NT2/D1 (cell line): ENCODE measurements around the gene CA12.
"Not testable (repeated sequence)": the region's sequence is repeated elsewhere in the genome, so short reads cannot be mapped to it uniquely, and the experiment has no call there.

Experiments
- DNase-seq: peaks from one replicate; pipeline ENCODE4 v3.0.0-alpha.2; 2011; ENCODE audit warnings: low read depth, low spot score
- H3K27me3 ChIP-seq: 2 replicates; pipeline ENCODE4 v1.6.0; 2011; ENCODE audit warnings: mild to moderate bottlenecking; ENCODE audit not compliant: insufficient read length, insufficient read depth
- H3K36me3 ChIP-seq: 2 replicates; pipeline ENCODE4 v1.6.1; 2011; ENCODE audit warnings: mild to moderate bottlenecking, low read length, mixed read lengths; ENCODE audit not compliant: insufficient read depth, insufficient read length
- H3K4me1 ChIP-seq: 2 replicates; pipeline ENCODE4 v1.5.1; 2011; ENCODE audit not compliant: insufficient read depth, insufficient read length
- H3K4me3 ChIP-seq: 2 replicates; pipeline ENCODE4 v1.5.1; 2011; ENCODE audit warnings: low read depth; ENCODE audit not compliant: insufficient read length
- H3K9ac ChIP-seq: 2 replicates; pipeline ENCODE4 v1.6.0; 2011; ENCODE audit warnings: low read depth; ENCODE audit not compliant: insufficient read length
- H3K9me3 ChIP-seq: 2 replicates; pipeline ENCODE4 v1.5.1; 2011; ENCODE audit warnings: mild to moderate bottlenecking, low read length; ENCODE audit not compliant: insufficient read depth
- SUZ12 ChIP-seq: IDR thresholded peaks from 2 replicates; pipeline ENCODE4 v1.6.1; 2011; ENCODE audit not compliant: insufficient read length, insufficient read depth; ENCODE audit errors: extremely low read depth
- YY1 ChIP-seq: IDR thresholded peaks from 2 replicates; pipeline ENCODE4 v1.6.1; 2011; ENCODE audit not compliant: insufficient read length, insufficient read depth
- ZNF274 ChIP-seq: IDR thresholded peaks from 2 replicates; pipeline ENCODE4 v1.6.1; 2011; ENCODE audit warnings: mild to moderate bottlenecking, low read depth, low read length

Gene CA12

GRCh38 chr15:63323798-63324563 lies 57.7 kb downstream of the CA12 start:
- H3K9me3 ChIP-seq: no peaks in the 10 kb centered on the region
- DNase-seq: no peak
- no peaks in the 10 kb centered on the region for H3K27me3 ChIP-seq
- no peak for TF ChIP-seq SUZ12
- TF ChIP-seq YY1: no peak
- no peak for TF ChIP-seq ZNF274
- H3K36me3 ChIP-seq: no peaks in the 10 kb centered on the region
- H3K9ac ChIP-seq: no peak overlapping the region
- H3K4me3 ChIP-seq: no peak overlapping the region
- H3K4me1 ChIP-seq: no peaks in the 10 kb centered on the region

- no peak for DNase-seq
- H3K4me3 ChIP-seq: no peak overlapping the region
- no peaks in the 10 kb centered on the region for H3K27me3 ChIP-seq
- H3K36me3 ChIP-seq: no peaks in the 10 kb centered on the region
- H3K4me1 ChIP-seq: no peaks in the 10 kb centered on the region
- no peak overlapping the region for H3K9ac ChIP-seq
- no peaks in the 10 kb centered on the region for H3K9me3 ChIP-seq
- TF ChIP-seq ZNF274: no peak
- TF ChIP-seq YY1: no peak
- TF ChIP-seq SUZ12: no peak
Observed at GRCh38 chr15:63322541-63322940, 59.1 kb downstream of the CA12 start.

- no peak for TF ChIP-seq ZNF274
- TF ChIP-seq SUZ12: no peak
- TF ChIP-seq YY1: no peak
- H3K4me1 ChIP-seq: no peaks in the 10 kb centered on the region
- no peaks in the 10 kb centered on the region for H3K27me3 ChIP-seq
- no peaks in the 10 kb centered on the region for H3K36me3 ChIP-seq
- H3K9ac ChIP-seq: no peak overlapping the region
- DNase-seq: no peak
- H3K9me3 ChIP-seq: no peaks in the 10 kb centered on the region
- no peak overlapping the region for H3K4me3 ChIP-seq
Observed at GRCh38 chr15:63321462-63321861, 60.2 kb downstream of the CA12 start.

- not testable (repeated sequence) for DNase-seq, H3K9ac ChIP-seq, H3K9me3 ChIP-seq, H3K36me3 ChIP-seq, H3K27me3 ChIP-seq, H3K4me1 ChIP-seq, H3K4me3 ChIP-seq
Observed at GRCh38 chr15:63320981-63321380, 60.7 kb downstream of the CA12 start.

- not testable (repeated sequence) for H3K9me3 ChIP-seq, H3K4me3 ChIP-seq, H3K4me1 ChIP-seq, H3K27me3 ChIP-seq, DNase-seq, H3K9ac ChIP-seq, H3K36me3 ChIP-seq
Observed at GRCh38 chr15:63320446-63320845, 61.2 kb downstream of the CA12 start.

GRCh38 chr15:63319065-63319464 lies 62.6 kb downstream of the CA12 start:
- H3K27me3 ChIP-seq: no peaks in the 10 kb centered on the region
- DNase-seq: no peak
- H3K36me3 ChIP-seq: no peaks in the 10 kb centered on the region
- no peaks in the 10 kb centered on the region for H3K9me3 ChIP-seq
- no peaks in the 10 kb centered on the region for H3K4me1 ChIP-seq
- TF ChIP-seq YY1 (no peak), ZNF274 (no peak), SUZ12 (no peak)
- H3K4me3 ChIP-seq: no peak overlapping the region
- H3K9ac ChIP-seq: no peak overlapping the region

GRCh38 chr15:63318344-63318743 lies 63.3 kb downstream of the CA12 start:
- Histone ChIP-seq H3K36me3 (no peaks in the 10 kb centered on the region), H3K4me1 (no peaks in the 10 kb centered on the region), H3K27me3 (no peaks in the 10 kb centered on the region), H3K4me3 (no peak overlapping the region), H3K9me3 (no peaks in the 10 kb centered on the region), H3K9ac (no peak overlapping the region)
- DNase-seq: no peak
- TF ChIP-seq YY1: no peak

- no peak overlapping the region for H3K9ac ChIP-seq
- peaks cover 2% of the 10 kb centered on the region for H3K4me1 ChIP-seq
- no peaks in the 10 kb centered on the region for H3K9me3 ChIP-seq
- H3K36me3 ChIP-seq: no peaks in the 10 kb centered on the region
- no peak for TF ChIP-seq YY1
- no peak for TF ChIP-seq ZNF274
- no peak for TF ChIP-seq SUZ12
- H3K27me3 ChIP-seq: no peaks in the 10 kb centered on the region
- no peak for DNase-seq
- no peak overlapping the region for H3K4me3 ChIP-seq
Observed at GRCh38 chr15:63314409-63314808, 67.2 kb downstream of the CA12 start.
